ENCODE data around the gene DOK6.

The DOK6 gene

DNA sequence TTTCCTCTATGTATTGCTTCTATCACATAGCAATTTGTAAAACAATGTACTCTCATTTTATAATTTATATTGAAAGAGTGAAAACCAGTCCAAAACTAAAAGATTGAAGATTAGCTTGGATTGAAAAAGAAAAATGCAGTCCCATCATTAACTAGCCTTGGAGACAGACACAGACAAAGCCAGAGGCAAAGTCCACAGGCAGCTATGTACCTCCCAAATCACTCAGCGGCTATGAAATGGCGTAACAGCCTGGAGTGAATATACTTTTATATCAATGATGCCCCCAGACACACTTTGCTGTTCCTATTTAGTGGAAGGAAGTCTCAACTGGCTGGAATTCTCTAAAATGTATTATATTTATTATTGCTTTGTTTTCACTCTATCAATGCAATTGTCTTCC, 33.6 kb upstream of the DOK6 start:
- no peak for DNase-seq (ENCODE audit: extremely low read depth, low read depth)
- TF ChIP-seq, protein P1, sequence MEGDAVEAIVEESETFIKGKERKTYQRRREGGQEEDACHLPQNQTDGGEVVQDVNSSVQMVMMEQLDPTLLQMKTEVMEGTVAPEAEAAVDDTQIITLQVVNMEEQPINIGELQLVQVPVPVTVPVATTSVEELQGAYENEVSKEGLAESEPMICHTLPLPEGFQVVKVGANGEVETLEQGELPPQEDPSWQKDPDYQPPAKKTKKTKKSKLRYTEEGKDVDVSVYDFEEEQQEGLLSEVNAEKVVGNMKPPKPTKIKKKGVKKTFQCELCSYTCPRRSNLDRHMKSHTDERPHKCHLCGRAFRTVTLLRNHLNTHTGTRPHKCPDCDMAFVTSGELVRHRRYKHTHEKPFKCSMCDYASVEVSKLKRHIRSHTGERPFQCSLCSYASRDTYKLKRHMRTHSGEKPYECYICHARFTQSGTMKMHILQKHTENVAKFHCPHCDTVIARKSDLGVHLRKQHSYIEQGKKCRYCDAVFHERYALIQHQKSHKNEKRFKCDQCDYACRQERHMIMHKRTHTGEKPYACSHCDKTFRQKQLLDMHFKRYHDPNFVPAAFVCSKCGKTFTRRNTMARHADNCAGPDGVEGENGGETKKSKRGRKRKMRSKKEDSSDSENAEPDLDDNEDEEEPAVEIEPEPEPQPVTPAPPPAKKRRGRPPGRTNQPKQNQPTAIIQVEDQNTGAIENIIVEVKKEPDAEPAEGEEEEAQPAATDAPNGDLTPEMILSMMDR (IDR thresholded peaks at IDR 0.05; ENCODE audit: low read depth, low read length, missing control alignments) = no peak
- no peak overlapping the region for H3K4me3 ChIP-seq (replicated peaks; ENCODE audit: low read depth, low read length)

DNA sequence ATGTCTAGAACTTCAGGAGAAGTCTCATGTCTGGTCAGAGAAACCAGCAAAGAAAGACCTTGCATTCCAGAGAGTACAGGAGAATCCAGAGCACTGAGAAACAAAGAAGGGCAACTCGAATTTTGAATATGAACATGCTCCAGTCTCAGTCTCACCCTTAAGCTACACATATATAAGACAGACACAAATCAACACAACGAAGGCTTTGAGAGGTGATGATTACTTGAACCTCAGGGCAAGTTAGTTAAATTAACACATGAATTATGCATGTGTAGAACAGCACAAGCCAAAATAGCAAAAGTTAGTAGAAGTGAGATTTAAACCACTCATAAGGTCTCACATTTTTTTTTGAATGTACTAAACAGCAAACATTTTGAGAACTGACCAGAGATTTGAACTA, 29.0 kb upstream of the DOK6 start:
- TF ChIP-seq, protein P1 (IDR thresholded peaks at IDR 0.05; ENCODE audit: low read depth, low read length, missing control alignments) = no peak
- no peak overlapping the region for H3K4me3 ChIP-seq (replicated peaks; ENCODE audit: low read depth, low read length)

DNA sequence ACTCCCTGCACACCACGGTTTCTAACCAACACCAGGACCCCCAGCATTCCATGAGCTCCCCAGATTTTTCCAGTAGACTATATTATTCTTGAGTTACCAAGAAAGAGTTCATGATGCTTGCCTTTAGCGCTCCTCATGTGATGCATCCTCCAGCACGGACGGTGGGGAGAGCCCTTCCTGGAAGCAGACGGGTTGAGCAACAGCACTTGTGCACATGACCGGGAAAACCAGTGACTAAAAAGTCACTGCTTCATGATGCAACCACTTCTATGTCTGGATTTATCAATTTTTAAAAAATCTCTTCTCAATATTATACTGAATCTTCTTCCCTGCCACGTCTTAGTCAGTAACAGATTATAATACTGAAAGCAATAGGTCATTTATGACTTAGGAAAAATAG, 20.4 kb upstream of the DOK6 start:
- TF ChIP-seq, protein P1 (IDR thresholded peaks at IDR 0.05; ENCODE audit: low read depth, low read length, missing control alignments) = no peak
- no peak overlapping the region for H3K4me3 ChIP-seq (replicated peaks; ENCODE audit: low read depth, low read length)
- DNase-seq (ENCODE audit: extremely low read depth, low read depth) = no peak

More for the DNA sequence above, 29.0 kb upstream of the DOK6 start:
- DNase-seq (ENCODE audit: extremely low read depth, low read depth) = no peak

DNA sequence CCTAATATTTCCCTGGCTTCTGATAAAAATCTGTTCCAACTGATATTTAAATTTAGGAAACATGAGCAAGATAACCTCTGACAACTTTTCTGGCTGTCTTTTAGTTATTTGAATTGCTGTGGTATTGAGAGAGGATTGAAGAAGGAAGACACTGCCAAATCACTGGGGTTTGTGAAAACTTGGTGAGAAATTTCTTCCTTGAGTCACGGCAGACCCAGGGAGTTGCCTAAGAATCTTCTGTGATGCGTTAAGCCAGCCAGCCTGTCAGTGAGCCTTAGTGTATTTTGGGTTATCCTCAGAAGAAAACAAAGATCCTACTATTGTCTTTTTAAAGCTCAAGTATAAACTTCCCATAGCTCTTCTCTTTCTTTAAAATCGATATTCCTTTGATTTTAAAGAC, 17.5 kb upstream of the DOK6 start:
- DNase-seq (ENCODE audit: extremely low read depth, low read depth) = no peak
- TF ChIP-seq, protein P1 (IDR thresholded peaks at IDR 0.05; ENCODE audit: low read depth, low read length, missing control alignments) = no peak
- H3K4me3 ChIP-seq (replicated peaks; ENCODE audit: low read depth, low read length) = no peak overlapping the region

DNA sequence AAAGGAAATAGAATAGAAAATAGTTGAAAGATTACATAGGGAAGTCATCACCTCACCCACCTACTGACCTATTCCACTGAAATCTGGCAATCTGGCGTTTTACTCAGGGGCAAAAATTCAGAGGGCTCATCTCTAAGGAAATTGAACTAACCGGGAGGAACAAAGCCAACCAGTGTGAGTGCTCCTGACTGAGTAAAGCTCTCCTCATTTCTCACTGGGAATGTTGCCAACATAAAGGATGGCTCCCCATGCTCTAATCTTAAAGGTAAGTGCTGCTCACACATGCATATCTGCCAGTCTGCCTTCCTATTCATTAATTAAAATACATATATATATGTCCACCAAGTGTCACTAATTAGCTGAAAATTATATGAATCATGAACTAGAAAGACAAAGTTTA, 13.5 kb upstream of the DOK6 start:
- no peak for DNase-seq (ENCODE audit: extremely low read depth, low read depth)
- no peak overlapping the region for H3K4me3 ChIP-seq (replicated peaks; ENCODE audit: low read depth, low read length)
- TF ChIP-seq, protein P1 (IDR thresholded peaks at IDR 0.05; ENCODE audit: low read depth, low read length, missing control alignments) = no peak

DNA sequence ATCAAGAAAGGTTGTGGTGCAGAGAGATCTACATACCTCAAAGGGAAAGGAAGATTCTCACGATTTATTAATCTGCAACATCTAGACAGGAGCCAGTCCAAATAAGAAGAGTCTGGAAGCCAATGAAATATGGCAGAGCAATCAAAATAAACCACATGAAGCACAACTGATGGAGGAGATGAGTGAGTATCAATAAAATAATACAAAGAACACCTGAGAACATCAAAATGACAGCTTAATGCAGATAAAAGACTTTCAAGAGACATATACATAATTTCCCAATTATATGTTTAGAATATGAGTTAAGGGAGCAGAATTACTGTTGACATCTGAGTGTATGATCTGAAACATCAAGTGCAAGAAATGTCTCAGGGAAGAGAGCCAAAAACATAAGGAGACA, 12.5 kb upstream of the DOK6 start:
- H3K4me3 ChIP-seq (replicated peaks; ENCODE audit: low read depth, low read length) = no peak overlapping the region
- DNase-seq (ENCODE audit: extremely low read depth, low read depth) = no peak
- TF ChIP-seq, protein P1 (IDR thresholded peaks at IDR 0.05; ENCODE audit: low read depth, low read length, missing control alignments) = no peak

DNA sequence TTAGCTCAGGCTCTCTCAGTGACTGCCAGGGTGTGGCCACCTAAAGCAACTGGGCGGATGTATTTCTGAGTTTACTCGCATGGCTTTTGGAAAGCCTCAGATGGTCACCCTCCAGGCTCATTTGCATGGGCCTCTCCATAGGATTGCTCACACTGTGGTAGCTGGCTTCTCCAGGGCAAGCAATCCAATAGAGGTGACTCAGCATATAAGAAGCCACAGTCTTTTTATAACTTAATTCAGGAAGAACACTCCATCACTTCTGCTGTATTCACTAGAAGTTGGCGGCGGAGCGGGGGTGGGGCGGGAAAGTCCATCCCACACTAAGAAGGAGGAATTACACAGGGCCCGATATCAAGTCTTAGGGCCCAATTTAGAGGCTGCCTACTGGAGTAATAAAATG, 3.6 kb upstream of the DOK6 start:
- DNase-seq (ENCODE audit: extremely low read depth, low read depth) = peak; percentile 1
- TF ChIP-seq, protein P1 (IDR thresholded peaks at IDR 0.05; ENCODE audit: low read depth, low read length, missing control alignments) = no peak
- no peak overlapping the region for H3K4me3 ChIP-seq (replicated peaks; ENCODE audit: low read depth, low read length)

All from HFF-Myc (cell line).